NCI-H2196 (cell line): ENCODE measurements around the gene FAM174B.
"Not testable (repeated sequence)": the region's sequence is repeated elsewhere in the genome, so short reads cannot be mapped to it uniquely, and the experiment has no call there.

ENCODE experiments used
- DNase-seq: peaks from one replicate; lab custom pipeline; 2025; ENCODE audit not compliant: unreplicated experiment; lab: John Stamatoyannopoulos, UW

Gene FAM174B

DNA sequence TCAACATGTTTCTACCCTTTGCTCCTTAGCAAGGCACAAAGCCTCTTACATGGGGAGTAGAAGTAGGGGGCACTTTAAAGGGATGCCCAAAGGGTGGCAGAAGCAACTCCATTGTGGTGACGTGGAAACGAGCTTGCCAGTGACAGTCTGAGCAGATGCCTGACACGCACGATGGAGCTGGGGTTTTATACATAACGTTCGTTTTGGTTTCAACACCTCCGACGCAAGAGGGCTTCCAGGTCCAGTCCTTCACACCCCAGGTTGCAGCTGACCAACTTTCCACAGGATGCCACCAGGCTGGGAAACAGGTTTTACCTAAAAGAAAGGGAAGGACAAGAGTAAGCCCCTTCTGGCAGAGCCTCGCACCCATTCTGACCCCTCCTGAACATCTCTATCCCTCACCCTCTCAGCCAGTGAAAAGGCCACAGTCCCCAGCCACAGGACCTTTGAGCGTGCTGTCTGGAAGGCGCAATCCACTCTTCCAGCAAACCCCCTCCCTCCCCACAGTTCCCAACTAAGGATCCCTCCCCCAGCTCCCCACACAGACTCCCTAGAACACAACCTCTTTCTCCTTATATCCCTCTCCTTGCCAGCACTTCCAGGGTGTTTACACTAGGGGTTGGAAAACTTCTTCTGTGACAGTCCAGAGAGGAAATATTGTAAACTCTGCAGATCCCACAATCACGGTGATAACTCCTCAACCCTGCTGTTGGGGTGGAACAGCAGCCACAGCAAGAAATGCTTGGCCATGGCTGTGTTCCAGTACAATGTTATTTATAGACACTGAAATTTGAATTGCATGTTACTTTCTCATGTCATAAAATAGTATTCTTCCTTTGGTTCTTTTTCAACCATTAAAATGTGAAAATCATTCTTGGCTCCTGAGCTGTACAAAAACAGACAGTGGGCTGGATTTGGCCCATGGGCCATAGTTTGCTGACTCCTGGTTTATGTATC lies 36.2 kb downstream of the FAM174B start:
- DNase-seq = no peak

DNA sequence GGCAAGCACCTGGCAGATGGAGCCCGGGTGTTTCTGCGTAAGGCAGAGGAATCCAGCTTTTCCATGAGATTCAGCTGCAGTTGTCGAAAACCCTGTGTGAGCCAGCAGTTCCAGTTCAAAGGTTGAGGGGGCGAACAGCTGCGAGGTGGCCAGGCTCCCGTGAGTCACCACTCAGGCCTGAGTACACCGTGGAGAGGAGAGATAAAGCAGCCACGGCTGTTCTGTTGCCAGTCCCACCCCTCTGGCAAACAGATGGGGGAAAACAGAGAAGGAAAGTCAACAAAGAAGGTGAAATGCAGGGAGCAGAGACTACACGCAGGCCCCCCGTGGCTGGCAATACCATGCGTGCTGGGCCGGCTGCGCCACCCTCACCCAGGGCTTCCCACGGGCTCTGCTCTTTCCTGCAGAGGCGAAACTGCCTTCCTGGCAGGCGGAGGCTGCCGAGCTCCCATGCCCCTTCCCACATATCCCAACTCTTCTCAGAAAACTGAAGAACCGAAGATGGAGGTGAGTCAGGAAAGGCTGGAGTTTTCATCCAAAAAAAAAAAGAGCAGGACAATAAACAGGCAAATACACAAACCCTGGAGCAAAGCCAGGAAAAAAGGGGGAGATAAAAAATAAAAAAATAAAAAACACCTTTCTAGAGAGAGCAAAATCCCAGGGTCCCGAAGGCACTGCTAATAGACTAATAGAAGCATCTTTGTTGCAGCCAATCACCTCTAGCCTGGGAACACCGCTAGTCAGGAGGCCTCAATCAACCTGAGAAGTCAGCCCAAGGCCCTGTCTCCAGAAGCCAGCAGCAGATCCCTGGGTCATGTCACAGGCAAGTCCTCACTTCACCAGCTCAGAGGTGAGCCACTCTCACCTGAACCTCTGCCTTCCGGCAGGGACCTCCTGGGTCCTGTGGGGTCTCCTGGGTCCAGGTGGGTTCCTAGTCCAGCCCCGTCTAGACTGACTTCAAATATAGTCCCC lies 37.7 kb downstream of the FAM174B start:
- peak; percentile 53 for DNase-seq

DNA sequence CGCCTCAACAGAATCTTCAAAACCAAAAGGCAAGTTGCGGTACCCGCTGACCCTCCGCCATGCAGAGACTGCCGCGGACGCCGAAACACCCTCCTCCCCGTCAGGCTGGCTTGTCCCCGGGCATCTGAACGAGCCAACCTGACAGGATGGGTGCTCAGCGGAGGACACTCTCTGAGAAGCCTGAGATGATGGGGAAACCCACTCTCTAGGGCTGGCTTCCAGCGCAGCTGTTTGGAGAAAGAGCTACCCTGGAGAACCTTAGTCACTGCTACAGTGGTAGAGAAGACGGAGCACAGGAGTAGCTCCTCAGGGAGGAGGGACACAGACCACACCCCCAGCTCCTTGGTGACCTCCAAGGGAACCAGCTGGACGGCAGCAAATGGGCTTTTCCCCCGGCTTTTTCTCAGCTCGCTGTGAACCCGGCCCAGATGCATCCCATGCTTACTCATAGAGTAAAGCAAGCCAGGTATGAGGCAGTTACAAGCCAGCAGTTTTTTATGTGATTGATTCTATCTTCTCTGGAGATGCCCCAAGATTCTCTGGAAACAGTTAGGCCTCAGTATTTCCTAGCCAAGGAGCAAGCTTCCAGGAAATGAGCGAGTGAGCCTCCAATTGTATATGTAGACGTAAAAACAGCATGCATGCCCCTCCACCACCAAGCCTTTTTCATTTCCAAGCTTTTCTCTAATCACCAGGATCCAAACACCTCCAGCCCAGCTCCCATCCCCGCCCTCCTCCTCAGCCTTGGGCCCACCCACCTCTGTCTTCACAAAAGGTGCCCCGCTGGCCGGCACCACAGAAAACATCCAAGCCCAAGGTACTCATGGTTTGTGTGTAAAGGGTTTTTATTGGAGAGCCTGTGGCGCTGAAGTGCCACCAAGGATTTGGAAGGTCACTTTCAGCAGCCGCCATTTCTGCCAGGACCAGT lies 38.7 kb downstream of the FAM174B start:
- DNase-seq = no peak

DNA sequence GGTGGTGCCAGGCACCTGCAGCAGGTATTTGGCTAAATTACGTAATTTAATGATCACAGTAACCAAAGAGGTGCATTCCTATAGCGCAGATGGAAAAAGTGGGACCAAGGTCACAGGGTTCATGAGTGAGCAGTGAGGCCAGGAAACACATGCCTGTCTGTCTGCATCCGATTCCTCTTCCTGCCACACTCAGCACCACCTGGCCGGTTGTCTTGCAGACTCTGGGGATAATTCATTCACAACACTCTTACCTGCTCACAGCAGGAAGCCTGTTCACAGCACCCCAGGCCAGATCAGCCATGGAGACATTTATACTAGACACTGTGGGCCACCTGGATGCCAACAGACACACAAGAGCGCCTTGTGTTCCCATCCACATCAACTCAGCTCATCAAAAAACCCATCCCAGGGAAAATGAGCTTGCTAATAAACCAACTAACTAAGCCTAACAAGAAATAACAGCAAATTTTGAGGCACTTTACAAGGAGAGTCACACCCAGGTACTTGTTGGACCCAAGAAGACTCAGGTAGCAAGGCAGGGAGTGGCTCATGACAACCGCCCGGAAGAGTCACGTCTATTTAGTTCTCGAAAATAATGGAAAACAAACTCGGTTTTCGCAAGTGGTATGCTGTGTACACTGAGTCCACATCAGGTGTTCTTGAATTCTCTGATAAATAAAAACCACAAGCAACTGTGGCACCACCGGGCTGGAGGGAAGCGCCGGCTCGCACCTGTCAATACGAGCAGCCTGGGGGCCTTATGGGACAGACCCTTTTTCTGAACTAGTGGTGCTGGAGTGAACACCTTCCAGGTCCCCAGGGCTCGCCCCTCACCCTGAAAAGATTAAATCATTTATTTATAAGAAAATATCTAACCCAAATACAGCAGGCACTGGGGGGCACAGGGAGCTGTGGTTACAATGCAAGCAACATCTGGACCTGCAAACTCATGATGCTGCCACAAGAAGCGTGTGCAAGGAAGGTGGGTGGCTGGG lies 40.5 kb downstream of the FAM174B start:
- no peak for DNase-seq

DNA sequence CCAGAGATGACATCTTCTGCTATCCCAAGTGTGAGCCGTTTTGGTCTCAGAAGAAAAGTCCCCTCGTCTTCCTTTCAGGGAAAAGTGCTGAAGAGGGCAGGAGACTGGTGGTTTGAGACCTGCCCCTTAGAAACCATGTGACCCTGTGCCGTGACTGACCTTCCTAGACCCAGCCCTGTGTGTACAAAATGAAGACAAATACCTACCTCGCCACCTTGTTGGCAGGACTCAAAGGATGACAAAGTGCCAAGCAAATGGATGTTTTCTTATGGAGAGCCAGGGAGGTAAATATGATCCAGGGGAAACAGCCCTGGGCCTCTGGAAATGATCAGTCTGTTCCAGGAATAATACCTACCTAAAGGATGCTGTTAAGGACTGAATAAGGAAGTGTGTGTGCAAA lies 41.3 kb downstream of the FAM174B start:
- DNase-seq = peak; percentile 35

DNA sequence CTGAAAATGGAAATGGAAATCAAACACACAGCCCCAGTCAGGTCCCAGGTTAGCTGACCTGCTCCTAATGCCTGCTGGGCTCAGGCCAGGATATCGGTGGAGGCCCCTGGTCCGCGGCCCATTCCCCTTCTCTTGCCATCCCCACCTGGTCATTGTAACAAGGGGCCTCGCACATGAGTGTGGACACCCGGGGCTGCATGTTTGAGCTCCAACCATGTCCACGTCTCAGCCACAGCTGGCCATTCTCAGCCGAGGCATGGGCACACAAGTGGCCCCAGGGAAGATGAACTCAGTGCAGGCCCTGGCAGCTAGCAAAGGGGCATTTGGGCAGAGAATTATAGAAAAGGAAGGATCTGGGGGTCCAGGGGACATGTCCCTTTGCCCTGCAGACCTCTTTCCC lies 41.7 kb downstream of the FAM174B start:
- DNase-seq = no peak

DNA sequence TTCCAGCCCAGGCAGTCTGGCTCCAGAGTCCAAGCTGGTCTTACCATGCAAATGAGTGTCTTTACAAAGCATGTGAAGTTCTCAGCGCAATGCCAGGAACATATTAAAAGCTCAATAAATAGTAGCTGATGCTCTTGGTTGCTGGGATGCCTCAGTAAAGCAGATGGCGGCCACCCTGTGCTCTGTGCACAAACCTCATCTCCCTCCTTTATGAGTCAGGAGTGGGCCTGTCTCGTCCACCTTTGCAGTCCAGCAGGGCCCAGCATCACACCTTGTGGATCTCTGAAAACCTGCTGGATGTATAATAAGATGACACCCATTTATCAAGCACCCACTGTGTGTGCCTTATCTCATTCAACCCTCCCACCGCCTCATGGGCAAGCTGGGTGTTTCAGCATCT lies 42.7 kb downstream of the FAM174B start:
- DNase-seq = no peak

DNA sequence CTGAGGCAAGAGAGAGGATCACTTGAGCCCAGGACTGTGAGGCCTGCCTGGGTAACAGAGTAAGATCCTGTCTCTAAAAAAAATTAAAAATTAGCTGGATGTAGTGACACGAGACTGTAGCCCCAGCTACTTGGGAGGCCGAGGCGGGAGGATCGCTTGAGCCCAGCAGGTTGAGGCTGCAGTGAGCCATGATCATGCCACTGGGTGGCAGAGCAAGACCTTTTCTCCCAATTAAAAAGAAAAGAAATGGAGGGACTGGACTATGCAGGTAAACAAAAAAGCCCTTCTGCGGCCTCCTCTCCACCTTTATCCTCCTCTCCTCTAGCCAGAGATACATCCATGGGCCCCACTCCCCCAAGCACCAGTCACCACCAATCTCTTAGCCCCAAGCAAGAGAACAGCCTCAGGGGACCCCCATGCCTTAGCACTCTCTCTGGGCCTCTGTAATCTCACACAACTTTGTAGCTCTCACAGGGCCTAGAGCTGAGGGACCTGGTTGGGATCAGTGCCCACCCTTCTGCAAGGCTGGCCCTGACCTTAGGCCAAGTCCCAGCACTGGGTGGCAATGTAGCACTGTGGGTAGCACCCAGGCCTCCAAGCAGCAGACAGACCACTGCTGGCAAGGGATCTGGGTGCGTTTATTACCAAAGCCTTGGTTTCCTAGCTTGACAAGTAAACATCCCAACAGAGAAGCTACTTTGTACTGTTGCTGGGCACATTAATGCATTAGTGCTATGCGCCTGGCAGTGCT lies 43.4 kb downstream of the FAM174B start:
- DNase-seq = no peak

DNA sequence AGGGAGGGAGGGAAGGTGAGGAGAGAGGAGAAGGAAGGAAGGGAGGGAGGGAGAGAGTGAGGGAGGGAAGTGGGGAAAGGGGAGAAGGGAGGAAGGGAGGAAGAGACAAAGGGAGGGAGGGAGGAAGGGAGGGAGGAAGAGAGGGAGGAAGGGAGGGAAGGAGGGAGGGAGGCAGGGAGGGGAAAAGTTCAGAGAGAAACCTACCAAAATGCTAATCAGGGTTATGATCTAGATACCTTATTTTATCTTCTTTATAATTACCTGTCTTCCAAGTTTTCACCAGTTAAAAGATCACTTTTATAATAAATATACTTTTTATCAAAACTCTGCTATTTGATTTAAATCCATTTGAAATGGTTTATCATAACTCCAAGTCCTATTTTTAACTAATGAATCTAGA lies 44.4 kb downstream of the FAM174B start:
- no peak for DNase-seq

DNA sequence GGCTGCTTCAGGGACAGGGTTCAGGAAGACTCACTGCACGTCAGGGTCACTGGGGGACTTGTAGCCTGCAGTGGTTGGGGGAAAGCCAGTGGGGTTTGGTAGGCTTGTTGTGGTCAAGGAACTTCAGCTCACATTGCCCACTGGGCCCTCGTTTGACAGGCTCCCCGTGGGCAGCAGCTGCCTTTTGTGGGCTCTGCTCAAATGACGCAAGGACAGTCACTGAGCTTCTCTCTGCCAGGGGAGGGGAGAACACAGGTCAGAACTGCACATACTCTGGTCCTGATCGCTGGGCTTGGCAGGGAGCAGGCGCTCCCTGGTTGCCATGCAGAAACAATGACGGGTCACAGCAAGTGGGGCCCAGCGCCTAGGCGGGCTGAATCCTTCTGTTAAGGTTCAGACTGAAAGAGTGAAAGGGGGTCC lies 45.5 kb downstream of the FAM174B start:
- DNase-seq = no peak

DNA sequence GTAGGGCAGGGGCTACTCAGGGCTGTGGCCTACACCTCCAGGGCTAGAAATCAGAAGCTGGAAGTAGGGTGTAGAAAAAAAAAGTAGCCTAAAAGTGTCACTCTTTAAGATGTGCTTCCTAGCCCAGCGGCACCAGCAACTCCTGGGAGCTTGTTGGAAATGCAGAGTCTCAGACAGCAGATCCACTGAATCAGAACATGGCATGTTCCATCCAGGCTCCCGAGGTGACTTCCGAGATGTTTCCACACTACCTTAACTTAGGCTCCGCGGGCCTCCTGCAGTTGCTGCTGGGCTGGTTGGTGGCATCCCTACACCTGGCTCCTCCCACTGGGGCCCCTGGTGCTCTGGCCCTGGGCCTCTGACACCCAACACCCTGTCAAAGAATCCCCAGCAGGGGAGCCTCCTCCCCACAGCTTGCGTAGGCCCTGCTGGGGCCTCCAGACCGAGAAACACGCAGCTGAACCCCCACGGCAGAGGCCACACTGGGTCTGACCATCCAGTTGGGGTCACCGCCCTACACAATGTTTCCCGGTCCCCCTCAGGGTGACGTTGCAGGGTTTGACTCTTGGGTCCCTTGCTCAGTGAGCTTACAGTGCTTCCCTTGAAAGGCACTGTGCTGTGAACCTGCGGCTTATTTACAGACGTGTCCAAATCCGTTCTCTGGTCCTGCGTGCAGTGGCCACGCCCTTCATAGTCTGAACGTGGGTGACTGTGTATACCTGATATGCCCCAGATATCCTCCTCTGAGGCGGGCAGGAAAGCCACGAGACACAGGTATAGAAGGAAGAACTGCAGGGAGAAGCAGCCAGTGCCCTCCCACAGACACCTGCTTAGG lies 46.5 kb downstream of the FAM174B start:
- no peak for DNase-seq

DNA sequence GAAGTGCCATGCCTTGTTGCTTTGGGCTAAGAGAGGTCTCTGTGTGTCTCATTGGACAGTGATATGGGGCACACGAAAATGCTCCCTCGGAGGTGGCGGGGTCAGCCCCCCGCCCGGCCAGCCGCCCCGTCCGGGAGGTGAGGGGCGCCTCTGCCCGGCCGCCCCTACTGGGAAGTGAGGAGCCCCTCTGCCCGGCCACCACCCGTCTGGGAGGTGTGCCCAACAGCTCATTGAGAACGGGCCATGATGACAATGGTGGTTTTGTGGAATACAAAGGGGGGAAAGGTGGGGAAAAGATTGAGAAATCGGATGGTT lies 48.8 kb downstream of the FAM174B start:
- DNase-seq = not testable (repeated sequence)

DNA sequence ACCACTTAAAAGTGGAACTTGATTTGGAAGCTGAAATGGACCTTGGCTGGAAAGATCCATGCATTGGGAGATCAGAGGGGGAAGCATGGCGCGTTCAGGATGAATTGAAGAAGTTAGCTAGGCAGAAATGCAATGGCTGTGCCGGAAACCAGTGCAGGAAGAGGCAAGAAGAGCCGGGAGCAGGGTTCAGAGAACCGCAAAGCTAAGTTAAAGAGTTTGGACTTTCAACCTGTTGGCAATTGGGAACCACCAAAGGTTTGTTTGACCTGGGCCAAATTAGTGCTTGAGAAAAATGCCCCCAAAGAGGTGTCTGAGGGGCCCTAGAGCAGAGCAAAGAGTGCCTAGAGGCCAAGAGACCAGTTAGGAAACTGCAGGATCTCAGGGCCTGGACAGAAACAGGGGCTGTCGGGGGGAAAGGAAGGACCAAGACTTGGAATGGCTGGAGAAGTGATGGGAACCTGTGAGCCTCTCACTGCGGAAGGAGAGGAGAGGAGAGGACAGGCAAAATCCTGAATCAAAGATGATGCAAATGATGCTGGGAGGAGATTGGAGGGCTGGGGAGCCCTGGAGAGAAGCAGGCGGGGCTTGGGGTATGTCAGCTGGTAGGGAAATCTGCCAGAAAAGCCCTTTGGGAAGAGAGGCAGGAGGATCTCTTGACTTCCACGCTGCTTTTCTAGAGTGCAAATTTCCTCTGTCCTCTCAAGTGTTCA lies 49.3 kb downstream of the FAM174B start:
- DNase-seq = no peak

DNA sequence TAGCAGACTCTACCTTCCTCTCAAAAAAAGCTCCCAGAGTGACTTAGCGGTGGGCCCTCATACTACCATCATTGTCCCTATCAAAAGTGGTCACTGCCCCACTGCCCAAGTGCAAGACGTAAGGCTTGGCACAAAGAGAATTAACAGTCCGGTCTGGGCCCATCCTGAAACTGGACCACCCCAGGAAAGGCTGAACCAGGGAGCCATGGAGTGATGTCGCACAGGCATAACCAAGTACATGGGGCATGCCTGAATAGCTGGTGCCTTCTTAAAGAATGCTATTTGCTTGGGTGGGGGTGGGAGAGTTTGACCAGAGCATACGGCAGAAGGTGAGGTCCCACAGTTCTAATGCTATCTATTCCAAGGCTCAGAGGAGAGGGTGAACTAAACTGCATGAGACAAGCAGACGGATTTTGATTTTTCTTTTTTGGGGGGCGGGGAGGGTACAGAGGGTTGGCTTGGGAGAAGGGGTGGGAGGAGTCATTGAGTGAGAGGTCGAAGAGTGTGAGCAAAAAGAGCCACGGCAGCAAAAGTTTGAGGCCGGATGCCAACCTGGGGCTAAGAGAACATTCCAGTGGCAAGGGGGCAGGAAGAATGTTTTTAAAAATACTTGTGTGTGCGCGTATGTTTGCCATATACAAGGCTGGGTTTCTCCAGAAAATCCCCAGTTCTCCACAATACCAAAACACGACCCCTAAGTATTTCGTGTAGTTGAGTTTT lies 50.2 kb downstream of the FAM174B start:
- no peak for DNase-seq

DNA sequence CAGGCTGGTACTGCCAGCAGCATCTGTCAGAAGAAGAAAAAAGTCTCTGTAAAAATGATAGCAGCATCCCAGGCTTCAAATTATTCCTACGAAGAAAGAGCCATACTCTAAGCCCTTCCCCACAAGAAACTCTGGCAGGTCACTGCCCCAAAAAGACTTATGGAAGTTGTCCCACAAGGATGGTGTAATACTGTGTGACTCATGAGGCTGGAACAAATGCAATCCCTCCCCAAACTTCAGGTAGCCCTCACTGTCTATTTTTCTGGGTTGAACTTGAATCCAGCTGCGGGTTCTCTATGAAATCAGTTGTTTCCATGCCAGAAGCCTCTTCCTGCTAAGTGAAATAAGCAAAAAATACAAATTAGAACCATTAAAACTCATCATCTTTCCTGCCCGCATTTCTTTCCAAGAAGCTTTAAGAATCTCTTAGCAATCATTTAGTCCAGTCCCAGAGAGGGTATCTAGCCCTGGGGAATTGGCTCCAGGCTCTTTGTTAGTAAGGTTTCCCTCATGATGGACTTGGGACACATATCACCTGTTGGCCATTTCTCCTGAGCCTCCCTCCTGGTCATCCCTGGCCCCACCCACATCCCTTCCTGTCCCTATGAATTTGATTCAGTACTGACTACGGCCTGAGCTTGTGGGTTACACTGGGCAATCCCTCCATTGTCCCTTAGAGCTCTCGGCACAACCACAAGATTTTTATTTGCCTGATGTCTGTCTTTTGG lies 51.7 kb downstream of the FAM174B start:
- no peak for DNase-seq

DNA sequence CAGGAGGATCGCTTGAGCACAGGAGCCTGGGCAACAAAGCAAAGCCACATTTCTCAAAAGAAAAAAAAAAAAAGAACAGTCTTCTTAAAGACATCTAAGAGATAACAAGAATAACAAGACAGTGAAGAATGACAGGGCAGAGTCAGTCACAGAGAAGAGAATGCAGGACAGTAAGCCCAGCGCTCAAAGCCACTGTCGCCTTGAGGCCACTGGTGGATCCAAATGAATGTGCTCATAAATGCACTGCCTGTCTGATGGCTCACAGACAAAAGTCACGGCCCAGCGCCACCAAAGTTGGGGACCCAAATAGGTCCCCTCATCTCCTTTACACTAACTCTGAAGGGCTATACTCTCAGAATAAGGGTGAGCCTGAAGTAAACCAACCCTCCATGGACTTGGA lies 52.3 kb downstream of the FAM174B start:
- DNase-seq = no peak
